CD4-positive, alpha-beta T cell (primary cell): ENCODE data around the gene MAML2. TPM values are rescaled to one million over a fixed set of nuclear protein-coding genes. Genes with fewer than 3 reads are reported as not detected.
A peak's percentile ranks its signal among the peaks of the same experiment; 100 is the strongest.

Source experiments
- ATAC-seq: fragments of 200-7000 bp; cut with Tn5 transposase; one replicate; pipeline ENCODE4 v1.10.0; 2022; ENCODE audit warnings: mild to moderate bottlenecking; ENCODE audit not compliant: poor library complexity
- CTCF ChIA-PET: fragments of 350-600 bp; sonication (Branson Sonifier 250); formaldehyde crosslinking; loops from one replicate; lab custom pipeline; 2021; ENCODE audit warnings: antibody characterized with exemption, inconsistent platforms; lab: Charles Lee
- POLR2A ChIA-PET: fragments of 350-600 bp; sonication (Branson Sonifier 250); formaldehyde crosslinking; loops from one replicate; lab custom pipeline; 2021; ENCODE audit warnings: antibody characterized with exemption, inconsistent platforms; lab: Charles Lee
- DNase-seq, 14 experiments: peaks; one replicate each; pipeline ENCODE4 v3.0.0-alpha.2; 2013 to 2020; ENCODE audit warnings: mixed read lengths in 2 of 14
- H3K27ac ChIP-seq, 2 donors: one replicate each; pipeline versions ENCODE4 v1.5.1 to v1.7.0; 2013; ENCODE audit warnings: low read length in 2 of 2, low read depth in 1 of 2, mild to moderate bottlenecking in 1 of 2
- H3K27me3 ChIP-seq, 2 experiments: 1 replicate in 1 of 2; 2 replicates in 1 of 2; pipeline versions ENCODE4 v1.6.1 to v1.7.0; 2013; ENCODE audit warnings: low read length in 2 of 2, control low read depth in 1 of 2, mild to moderate bottlenecking in 1 of 2, moderate library complexity in 1 of 2; ENCODE audit not compliant: insufficient read depth in 2 of 2, control insufficient read depth in 1 of 2
- H3K36me3 ChIP-seq: one replicate; pipeline ENCODE4 v1.6.1; 2013; ENCODE audit warnings: low read length, control low read depth; ENCODE audit not compliant: insufficient read depth
- H3K4me1 ChIP-seq: one replicate; pipeline ENCODE4 v1.6.1; 2013; ENCODE audit warnings: low read length, control low read depth; ENCODE audit not compliant: insufficient read depth
- H3K4me3 ChIP-seq: one replicate; pipeline ENCODE4 v1.5.1; 2013; ENCODE audit warnings: mild to moderate bottlenecking, low read length, moderate library complexity
- H3K9me3 ChIP-seq, 2 experiments: 1 replicate in 1 of 2; 2 replicates in 1 of 2; pipeline versions ENCODE4 v1.6.1 to v1.7.0; 2013; ENCODE audit warnings: low read length in 2 of 2, mild to moderate bottlenecking in 2 of 2, control low read depth in 1 of 2, moderate library complexity in 1 of 2; ENCODE audit not compliant: control insufficient read depth in 1 of 2, insufficient read depth in 1 of 2
- H3K27ac Mint-ChIP-seq: one replicate; pipeline ENCODE4 v1.8.0; 2020; ENCODE audit warnings: mixed read lengths
- H3K27me3 Mint-ChIP-seq: one replicate; pipeline ENCODE4 v1.8.0; 2021; ENCODE audit warnings: mixed read lengths
- H3K36me3 Mint-ChIP-seq: one replicate; pipeline ENCODE4 v1.8.0; 2021; ENCODE audit warnings: low read depth, mixed read lengths
- H3K4me1 Mint-ChIP-seq: one replicate; pipeline ENCODE4 v1.8.0; 2021; ENCODE audit warnings: low read depth, mixed read lengths
- H3K4me3 Mint-ChIP-seq: one replicate; pipeline ENCODE4 v1.8.0; 2020; ENCODE audit warnings: mild to moderate bottlenecking, mixed read lengths
- H3K9me3 Mint-ChIP-seq: one replicate; pipeline ENCODE4 v1.8.0; 2020; ENCODE audit warnings: mixed read lengths
- CTCF ChIP-seq: fragments of 200-600 bp; IDR thresholded peaks from one replicate; pipeline ENCODE4 v1.8.0; 2022; ENCODE audit warnings: antibody characterized with exemption, mild to moderate bottlenecking
- intact Hi-C, 2 experiments: fragments of 100-400 bp; cut with DNase I in 1 of 2; cut with micrococcal nuclease in 1 of 2; formaldehyde crosslinking; loops; one replicate each; pipeline versions ENCODE4 v1.15.1 to v1.9.0; 2023 to 2025; cut with DNase I, micrococcal nuclease
- total RNA-seq, 174 experiments: library from RNA in 2 of 174; stranded (reverse) in 2 of 174; gene quantifications; one replicate each; pipeline ENCODE4 v1.2.3 and lab custom pipeline; 2021 to 2026

The MAML2 gene
- total RNA-seq, 2 experiments from 2014 or later, result 58.8 to 59.8 TPM

GRCh38 chr11:96295369-96295768 lies 47.6 kb downstream of the MAML2 start:
- POLR2A ChIA-PET, result interaction anchor here (1.0 kb wide), 1 partner anchor 29 kb away, joined by 3 read pairs; no protein-coding TSS in a partner anchor
- ATAC-seq (no peak), DNase-seq (no peak)
- Histone ChIP-seq H3K27ac (no peak overlapping the region), H3K4me3 (no peak overlapping the region), H3K36me3 (peaks cover 11% of the 10 kb centered on the region), H3K4me1 (peaks cover 12% of the 10 kb centered on the region), H3K9me3 (no peaks in the 10 kb centered on the region), H3K27me3 (no peaks in the 10 kb centered on the region)
- Mint-ChIP-seq H3K27me3 (no peaks in the 10 kb centered on the region), H3K27ac (peak overlapping the region; percentile 46), H3K4me1 (peaks cover 90% of the 10 kb centered on the region), H3K9me3 (no peaks in the 10 kb centered on the region), H3K4me3 (no peak overlapping the region), H3K36me3 (peaks cover 53% of the 10 kb centered on the region)
- CTCF ChIA-PET, result interaction anchor here (0.6 kb wide), 1 partner anchor 365 kb away, joined by 3 read pairs; no protein-coding TSS in a partner anchor
- TF ChIP-seq CTCF, result no peak
- intact Hi-C loops, result no loop called here

GRCh38 chr11:96294289-96294688 lies 48.7 kb downstream of the MAML2 start:
- peaks cover 46% of the 10 kb centered on the region for H3K36me3 Mint-ChIP-seq
- Histone ChIP-seq H3K36me3 (peaks cover 9% of the 10 kb centered on the region), H3K4me1 (peaks cover 5% of the 10 kb centered on the region), H3K9me3 (no peaks in the 10 kb centered on the region), H3K27me3 (no peaks in the 10 kb centered on the region), H3K4me3 (no peak overlapping the region), H3K27ac (no peak overlapping the region)
- ChIA-PET CTCF (interaction anchor here (1.2 to 3.6 kb wide), 2 partner anchors 25 to 49 kb away, joined by 3 to 9 read pairs; partner anchors contain the start of gene MAML2), POLR2A (interaction anchor here (0.7 kb wide), 1 partner anchor 45 kb away, joined by 3 read pairs; no protein-coding TSS in a partner anchor)
- H3K4me1 Mint-ChIP-seq, result peaks cover 90% of the 10 kb centered on the region
- DNase-seq (no peak), ATAC-seq (no peak)
- no peaks in the 10 kb centered on the region for H3K27me3 Mint-ChIP-seq
- H3K27ac Mint-ChIP-seq, result peak overlapping the region; percentile 46
- intact Hi-C loops, result loop anchor here in 1 of 2 experiments (5.0 kb wide), 1 partner anchor 42 kb away; no protein-coding TSS in a partner anchor
- H3K4me3 Mint-ChIP-seq, result peak overlapping the region; percentile 42
- TF ChIP-seq CTCF, result no peak
- no peaks in the 10 kb centered on the region for H3K9me3 Mint-ChIP-seq

- H3K27ac ChIP-seq, result peak overlapping the region in 1 of 2 donors; percentile 4
- DNase-seq, result peak in 2 of 14 experiments; percentile 30 to 41
- peak overlapping the region; percentile 46 for H3K27ac Mint-ChIP-seq
- ChIA-PET POLR2A (interaction anchor here (1.4 kb wide), 1 partner anchor 49 kb away, joined by 7 read pairs; the partner anchor contains the start of gene MAML2), CTCF (interaction anchor here (1.2 to 3.6 kb wide), 2 partner anchors 24 to 50 kb away, joined by 3 to 9 read pairs; partner anchors contain the start of gene MAML2)
- peak overlapping the region; percentile 60 for H3K4me3 Mint-ChIP-seq
- H3K36me3 Mint-ChIP-seq, result peaks cover 44% of the 10 kb centered on the region
- H3K4me1 ChIP-seq, result peaks cover 4% of the 10 kb centered on the region
- ATAC-seq, result no peak
- H3K4me3 ChIP-seq, result no peak overlapping the region
- H3K4me1 Mint-ChIP-seq, result peaks cover 91% of the 10 kb centered on the region
- H3K27me3 ChIP-seq, result no peaks in the 10 kb centered on the region
- TF ChIP-seq CTCF, result no peak
- H3K9me3 Mint-ChIP-seq, result no peaks in the 10 kb centered on the region
- intact Hi-C loops, result loop anchor here in 1 of 2 experiments (5.0 kb wide), 1 partner anchor 41 kb away; no protein-coding TSS in a partner anchor
- H3K9me3 ChIP-seq, result no peaks in the 10 kb centered on the region
- H3K27me3 Mint-ChIP-seq, result no peaks in the 10 kb centered on the region
- peaks cover 7% of the 10 kb centered on the region for H3K36me3 ChIP-seq
Measured at GRCh38 chr11:96293598-96294021, 49.4 kb downstream of the MAML2 start.
